ENCODE measurements around the gene SERPINB1.

The SERPINB1 gene

GRCh38 chr6:2800552-2801316 lies 40.9 kb downstream of the SERPINB1 start:
- no peak for DNase-seq (ENCODE audit: low read depth)
- no peak overlapping the region for H3K4me3 ChIP-seq (ENCODE audit: control insufficient read depth, low read depth, low read length)
- no peak for TF ChIP-seq CTCF (conservative IDR thresholded peaks at IDR 0.05; ENCODE audit: control insufficient read depth, insufficient read depth, low read depth, low read length)

GRCh38 chr6:2799936-2800527 lies 41.6 kb downstream of the SERPINB1 start:
- no peak for TF ChIP-seq CTCF (conservative IDR thresholded peaks at IDR 0.05; ENCODE audit: control insufficient read depth, insufficient read depth, low read depth, low read length)
- no peak overlapping the region for H3K4me3 ChIP-seq (ENCODE audit: control insufficient read depth, low read depth, low read length)
- no peak for DNase-seq (ENCODE audit: low read depth)

- no peak for TF ChIP-seq CTCF (conservative IDR thresholded peaks at IDR 0.05; ENCODE audit: control insufficient read depth, insufficient read depth, low read depth, low read length)
These were observed 43.0 kb downstream of the SERPINB1 start for GRCh38 chr6:2798586-2799134.

GRCh38 chr6:2797564-2798031 lies 44.1 kb downstream of the SERPINB1 start:
- DNase-seq (ENCODE audit: low read depth) = no peak
- no peak overlapping the region for H3K4me3 ChIP-seq (ENCODE audit: control insufficient read depth, low read depth, low read length)
- TF ChIP-seq CTCF (conservative IDR thresholded peaks at IDR 0.05; ENCODE audit: control insufficient read depth, insufficient read depth, low read depth, low read length) = no peak

More at GRCh38 chr6:2798586-2799134, 43.0 kb downstream of the SERPINB1 start:
- H3K4me3 ChIP-seq (ENCODE audit: control insufficient read depth, low read depth, low read length) = no peak overlapping the region
- no peak for DNase-seq (ENCODE audit: low read depth)

GRCh38 chr6:2796861-2797260 lies 44.8 kb downstream of the SERPINB1 start:
- no peak for DNase-seq (ENCODE audit: low read depth)
- H3K4me3 ChIP-seq (ENCODE audit: control insufficient read depth, low read depth, low read length) = no peak overlapping the region
- TF ChIP-seq CTCF (conservative IDR thresholded peaks at IDR 0.05; ENCODE audit: control insufficient read depth, insufficient read depth, low read depth, low read length) = no peak

GRCh38 chr6:2795956-2796355 lies 45.7 kb downstream of the SERPINB1 start:
- no peak for TF ChIP-seq CTCF (conservative IDR thresholded peaks at IDR 0.05; ENCODE audit: control insufficient read depth, insufficient read depth, low read depth, low read length)
- no peak for DNase-seq (ENCODE audit: low read depth)
- no peak overlapping the region for H3K4me3 ChIP-seq (ENCODE audit: control insufficient read depth, low read depth, low read length)
